HG03139 (cell line): Measurements from ENCODE around the gene ARMC10.
A peak's percentile ranks its signal among the peaks of the same experiment; 100 is the strongest.
"Not testable (repeated sequence)": the region's sequence is repeated elsewhere in the genome, so short reads cannot be mapped to it uniquely, and the experiment has no call there.

Source experiments
- ATAC-seq: cut with Tn5 transposase; IDR thresholded peaks from one replicate; pipeline ENCODE4 v1.9.1; 2021; ENCODE audit not compliant: unreplicated experiment

Gene ARMC10

DNA sequence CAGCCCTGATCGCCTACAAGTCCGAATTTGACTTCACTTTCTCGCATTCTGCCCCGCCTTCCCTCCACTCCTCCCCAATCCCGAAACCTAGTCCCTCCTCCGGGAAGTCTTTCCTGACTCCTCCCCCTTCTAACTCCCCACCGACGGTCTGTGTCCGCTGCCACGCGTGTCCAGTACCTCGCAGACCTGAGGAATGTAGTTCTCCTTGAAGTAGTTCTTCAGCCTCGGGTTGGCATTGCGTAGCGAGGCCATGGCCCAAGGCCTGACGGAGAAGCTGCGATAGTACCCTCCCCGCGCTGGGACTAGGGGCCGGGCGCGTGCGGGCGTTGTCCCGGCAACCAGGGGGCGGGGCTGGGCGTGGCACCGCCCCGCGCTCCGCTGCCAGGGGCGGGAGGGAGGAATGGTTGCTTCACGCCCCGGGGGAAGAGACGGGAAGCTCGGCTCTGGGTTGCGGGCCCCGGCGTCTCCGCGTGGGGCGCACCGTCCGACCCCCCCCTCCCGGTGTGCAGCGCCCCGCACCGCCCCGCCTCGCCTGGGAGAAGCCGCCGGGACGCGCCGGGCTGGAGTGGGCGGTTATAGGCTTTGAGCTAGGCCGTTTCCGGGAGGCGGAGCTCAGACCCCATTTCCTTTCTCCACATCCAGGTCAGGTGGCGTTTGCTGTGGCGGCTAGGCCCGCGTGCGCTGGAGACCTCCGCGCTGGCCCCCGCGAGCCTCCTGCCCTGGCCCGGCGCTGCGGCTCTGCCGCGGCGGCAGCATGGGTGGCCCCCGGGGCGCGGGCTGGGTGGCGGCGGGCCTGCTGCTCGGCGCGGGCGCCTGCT lies at the start of gene ARMC10, which contains the start of gene FBXL13:
Gene ARMC10 (plus strand): TSS at position 622 of the 818 bp plus-strand sequence. CDS start 133 bp downstream, at position 755.
Gene FBXL13 (minus strand): TSS at position 278 of the 818 bp plus-strand sequence.
- ATAC-seq: peak; percentile 87

DNA sequence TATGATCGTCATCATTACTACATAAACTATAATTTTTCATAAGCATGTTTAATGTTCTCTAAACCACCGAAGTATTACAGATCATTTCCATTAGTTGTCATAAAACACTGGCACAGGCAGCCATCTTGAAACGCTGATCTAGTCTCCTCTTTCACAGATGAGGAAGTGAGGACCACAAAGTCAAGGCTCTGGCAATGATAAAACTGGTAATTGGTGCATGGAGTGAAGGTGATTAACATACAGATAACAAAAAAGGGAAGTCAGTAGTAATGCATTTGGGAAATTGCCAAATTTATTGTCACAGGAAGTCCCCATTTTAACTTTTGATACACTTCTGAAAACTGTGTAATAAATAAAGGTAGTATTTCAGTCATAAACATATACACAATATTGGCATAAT lies 49.6 kb upstream of the ARMC10 start:
- no peak for ATAC-seq

GRCh38 chr7:103031024-103031423 lies 43.9 kb upstream of the ARMC10 start:
- no peak for ATAC-seq

GRCh38 chr7:103031781-103032180 lies 43.2 kb upstream of the ARMC10 start:
- ATAC-seq: no peak

- ATAC-seq: not testable (repeated sequence)
Measured at GRCh38 chr7:103034318-103034717, 40.6 kb upstream of the ARMC10 start.

- no peak for ATAC-seq
Measured at GRCh38 chr7:103037476-103037822, 37.5 kb upstream of the ARMC10 start.

GRCh38 chr7:103037823-103038739 lies 36.9 kb upstream of the ARMC10 start:
- ATAC-seq: not testable (repeated sequence)

- ATAC-seq: not testable (repeated sequence)
Measured at GRCh38 chr7:103041815-103042214, 33.1 kb upstream of the ARMC10 start.

- ATAC-seq: no peak
Measured at GRCh38 chr7:103048833-103049232, 26.1 kb upstream of the ARMC10 start.

GRCh38 chr7:103051519-103051918 lies 23.4 kb upstream of the ARMC10 start:
- no peak for ATAC-seq

- ATAC-seq: not testable (repeated sequence)
Measured at GRCh38 chr7:103056006-103056405, 18.9 kb upstream of the ARMC10 start.

GRCh38 chr7:103058122-103058521 lies 16.8 kb upstream of the ARMC10 start:
- ATAC-seq: no peak

GRCh38 chr7:103059471-103059870 lies 15.5 kb upstream of the ARMC10 start:
- no peak for ATAC-seq

GRCh38 chr7:103063895-103064294 lies 11.0 kb upstream of the ARMC10 start:
- ATAC-seq: no peak

- ATAC-seq: no peak
Measured at GRCh38 chr7:103065667-103066066, 9.3 kb upstream of the ARMC10 start.

DNA sequence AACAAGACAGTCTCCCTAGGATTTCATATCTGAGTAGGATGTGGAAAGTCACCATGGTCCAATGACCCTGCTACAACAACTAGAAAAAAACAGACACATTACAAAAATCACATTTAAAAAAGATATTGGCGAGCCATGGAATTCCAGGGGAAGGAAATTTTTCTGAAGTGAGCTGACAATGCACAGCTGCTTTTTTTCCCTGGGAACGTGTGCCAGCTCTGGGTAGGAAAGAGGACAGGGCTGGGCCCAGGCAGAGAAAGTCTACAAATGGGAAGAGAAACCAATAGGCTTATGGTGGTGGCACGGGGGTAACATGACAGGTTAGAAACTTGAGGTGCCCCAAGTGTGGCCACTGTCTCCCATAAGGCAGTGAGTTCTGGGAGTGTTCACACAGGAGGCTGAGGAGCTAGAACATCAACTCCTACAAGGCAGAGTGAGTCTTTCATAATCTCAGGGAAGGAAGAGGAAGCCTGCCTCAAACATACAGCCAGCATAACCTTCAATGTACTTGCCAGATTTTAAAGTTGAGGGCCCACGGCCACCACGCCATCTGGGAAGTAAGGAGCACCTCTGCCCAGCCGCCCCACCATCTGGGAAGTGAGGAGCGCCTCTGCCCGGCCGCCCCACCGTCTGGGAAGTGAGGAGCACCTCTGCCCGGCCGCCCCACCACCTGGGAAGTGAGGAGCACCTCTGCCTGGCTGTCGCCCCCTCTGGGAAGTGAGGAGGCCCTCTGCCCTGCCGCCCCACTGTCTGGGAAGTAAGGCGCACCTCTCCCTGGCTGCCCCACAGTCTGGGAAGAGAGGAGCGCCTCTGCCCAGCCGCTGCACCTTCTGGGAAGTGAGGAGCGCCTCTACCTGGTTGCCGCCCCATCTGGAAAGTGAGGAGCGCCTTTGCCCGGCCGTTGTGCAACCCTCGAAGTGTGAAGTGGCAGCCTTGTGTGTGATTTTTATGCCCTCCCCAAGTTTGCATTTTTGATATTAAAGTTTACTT lies 6.2 kb upstream of the ARMC10 start:
- ATAC-seq: no peak

DNA sequence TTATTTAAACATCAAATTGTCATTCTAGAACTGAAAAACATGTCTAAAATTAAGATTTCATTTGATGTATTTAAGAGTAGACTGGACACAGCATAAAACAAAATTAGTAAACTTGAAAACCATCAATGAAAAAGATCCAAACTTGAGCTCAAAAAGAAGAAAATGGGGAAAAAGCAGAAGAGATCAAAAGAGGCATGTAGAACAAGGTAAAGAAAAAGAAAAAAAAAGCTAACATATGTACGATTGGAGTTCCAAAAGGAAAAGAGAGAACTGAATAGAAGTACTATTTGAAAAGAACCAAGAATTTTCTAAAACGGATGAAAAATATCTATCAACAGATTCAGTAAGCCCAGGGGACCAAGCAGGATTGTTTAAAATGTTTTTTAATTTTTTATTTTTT lies 3.9 kb upstream of the ARMC10 start:
- ATAC-seq: no peak

DNA sequence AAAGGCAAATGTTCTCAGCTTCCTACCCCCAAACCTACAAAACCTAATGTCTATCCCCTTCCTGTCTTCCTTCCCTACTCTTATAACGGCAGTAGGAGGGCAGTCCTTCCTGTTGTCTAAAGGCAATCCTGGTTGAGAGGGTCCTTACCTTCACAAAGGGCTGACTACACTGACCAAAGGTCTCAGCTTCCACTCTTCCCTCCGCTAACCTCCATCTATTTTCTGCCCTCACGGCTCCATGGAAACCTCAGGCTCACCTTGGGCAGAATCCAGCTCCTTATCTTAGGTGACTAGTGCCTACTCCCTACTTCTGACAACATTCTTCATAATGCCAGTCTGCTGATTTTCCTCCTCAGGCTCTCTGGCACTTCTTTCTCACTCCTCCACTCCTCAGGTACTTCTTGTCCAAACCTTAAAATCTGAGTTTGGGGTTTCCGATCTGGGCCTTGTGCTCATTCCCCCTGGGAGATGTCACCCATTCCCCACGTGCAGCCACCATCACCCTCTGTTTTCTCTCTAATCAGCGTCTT lies 886 bp upstream of the ARMC10 start:
- no peak for ATAC-seq

GRCh38 chr7:103075337-103075918 lies 488 bp downstream of the ARMC10 start:
- ATAC-seq: peak; percentile 34

DNA sequence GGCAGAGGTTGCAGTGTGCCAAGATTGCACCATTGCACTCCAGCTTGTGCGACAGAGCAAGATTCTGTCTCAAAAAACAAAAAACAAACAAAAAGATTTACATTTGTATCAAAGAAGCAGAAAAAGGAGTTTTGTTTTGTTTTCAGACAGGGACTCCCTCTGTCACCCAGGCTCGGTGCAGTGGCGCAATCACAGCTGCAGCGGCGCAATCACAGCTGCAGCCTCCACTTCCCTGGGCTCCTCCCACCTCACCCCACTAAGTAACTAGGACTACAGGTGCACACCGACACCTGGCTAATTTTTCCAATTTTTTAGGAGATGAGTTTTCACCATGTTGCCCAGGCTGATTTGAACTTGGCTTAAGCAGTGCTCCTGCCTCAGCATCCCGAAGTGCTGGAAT lies 1.8 kb downstream of the ARMC10 start:
- ATAC-seq: no peak
